Loucy (cell line): Measurements from ENCODE around the gene CPXM2.

Experiments used
- H2AFZ ChIP-seq: fragments of 200-600 bp; sonication (generic); 2 replicates; pipeline ENCODE4 v1.6.0; 2016; ENCODE audit warnings: antibody characterized with exemption, mild to moderate bottlenecking, low read length, moderate library complexity
- H3F3A ChIP-seq: fragments of 200-600 bp; 2 replicates; pipeline ENCODE4 v1.6.0; 2016; ENCODE audit warnings: antibody characterized with exemption, low read depth, mild to moderate bottlenecking
- H3K27me3 ChIP-seq: fragments of 200-600 bp; sonication (generic); 2 replicates; pipeline ENCODE4 v1.6.1; 2014; ENCODE audit warnings: low read length, mild to moderate bottlenecking; ENCODE audit not compliant: insufficient read depth, poor library complexity, severe bottlenecking
- H3K36me3 ChIP-seq: fragments of 200-600 bp; sonication (generic); 2 replicates; pipeline ENCODE4 v1.6.1; 2016; ENCODE audit warnings: low read length; ENCODE audit not compliant: insufficient read depth
- H3K4me1 ChIP-seq: fragments of 200-600 bp; sonication (generic); 2 replicates; pipeline ENCODE4 v1.5.1; 2014; ENCODE audit warnings: low read length, mild to moderate bottlenecking; ENCODE audit not compliant: insufficient read depth, poor library complexity, severe bottlenecking
- H3K4me2 ChIP-seq: fragments of 200-600 bp; sonication (generic); 2 replicates; pipeline ENCODE4 v1.6.0; 2014; ENCODE audit warnings: antibody characterized with exemption, low read length, low read depth, mild to moderate bottlenecking; ENCODE audit not compliant: poor library complexity, severe bottlenecking
- H3K4me3 ChIP-seq: fragments of 200-600 bp; sonication (generic); 2 replicates; pipeline ENCODE4 v1.5.1; 2014; ENCODE audit warnings: low read length, mild to moderate bottlenecking, mixed read lengths; ENCODE audit not compliant: poor library complexity, severe bottlenecking
- H3K79me2 ChIP-seq: fragments of 200-600 bp; sonication (generic); 2 replicates; pipeline ENCODE4 v1.6.1; 2014; ENCODE audit warnings: low read length; ENCODE audit not compliant: insufficient read depth
- H3K9ac ChIP-seq: fragments of 200-600 bp; sonication (generic); 2 replicates; pipeline ENCODE4 v1.6.0; 2014; ENCODE audit warnings: mild to moderate bottlenecking, low read depth, low read length, moderate library complexity; ENCODE audit not compliant: poor library complexity, severe bottlenecking
- H3K9me2 ChIP-seq: fragments of 200-600 bp; sonication (generic); replicated peaks from 2 replicates; pipeline ENCODE4 v1.6.1; 2016; ENCODE audit warnings: low read depth, low read length, mixed read lengths
- H3K9me3 ChIP-seq: fragments of 200-600 bp; sonication (generic); 2 replicates; pipeline ENCODE4 v1.6.1; 2014; ENCODE audit warnings: mild to moderate bottlenecking, antibody characterized with exemption, low read length, low read depth; ENCODE audit not compliant: insufficient read depth
- H4K20me1 ChIP-seq: fragments of 200-600 bp; sonication (generic); 2 replicates; pipeline ENCODE4 v1.6.0; 2014; ENCODE audit warnings: antibody characterized with exemption, low read length, mild to moderate bottlenecking; ENCODE audit not compliant: insufficient read depth, poor library complexity, severe bottlenecking
- EZH2phosphoT487 ChIP-seq: fragments of 200-600 bp; IDR thresholded peaks from 2 replicates; pipeline ENCODE4 v1.6.1; 2018; ENCODE audit warnings: antibody characterized with exemption, mild to moderate bottlenecking, moderate library complexity, borderline replicate concordance
- TF ChIP-seq, protein P1 (sequence below): fragments of 200-600 bp; sonication (generic); conservative IDR thresholded peaks from 2 replicates; pipeline ENCODE4 v1.5.1; 2014; ENCODE audit warnings: mild to moderate bottlenecking, antibody characterized with exemption, low read length

CPXM2 gene

DNA sequence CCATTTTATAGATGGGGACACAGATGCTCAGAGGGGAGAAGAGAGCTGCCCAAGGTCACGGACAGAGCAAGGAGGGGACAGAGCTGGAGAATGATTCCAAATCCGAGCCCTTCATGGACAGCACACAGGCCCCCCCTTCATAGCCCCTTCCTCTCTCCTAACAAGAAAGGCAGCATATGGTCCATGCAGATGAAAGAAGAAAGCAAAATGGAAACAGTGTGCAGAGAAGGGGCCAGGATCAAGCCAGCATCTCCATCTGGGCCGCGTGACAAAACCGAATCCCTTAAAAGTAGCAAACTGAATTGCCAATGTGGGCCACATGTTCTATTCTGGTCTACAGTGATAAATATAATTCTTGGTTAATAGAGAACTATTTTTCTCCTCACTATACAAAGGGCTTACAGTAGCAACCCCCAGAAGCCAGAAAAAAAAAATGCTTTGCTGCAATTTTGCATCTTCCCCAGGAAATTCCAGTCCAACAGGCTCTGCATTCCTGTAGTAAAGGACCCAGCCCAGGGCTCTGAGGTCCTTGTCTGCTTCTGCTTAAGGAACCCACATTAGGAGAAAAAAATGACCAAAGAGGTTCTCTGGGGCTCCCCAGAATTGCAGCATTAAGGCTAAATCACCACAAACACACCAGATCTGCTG is 7.8 kb downstream of the CPXM2 start:
- Histone ChIP-seq H3K36me3 (no peaks in the 10 kb centered on the region), H3K27me3 (no peaks in the 10 kb centered on the region), H3K4me1 (no peaks in the 10 kb centered on the region), H3F3A (no peaks in the 10 kb centered on the region), H3K4me2 (no peak overlapping the region), H3K9ac (no peak overlapping the region), H3K9me2 (no peaks in the 10 kb centered on the region), H4K20me1 (no peaks in the 10 kb centered on the region), H3K4me3 (no peak overlapping the region), H3K79me2 (no peaks in the 10 kb centered on the region), H2AFZ (no peak overlapping the region), H3K9me3 (0 out of 2 replicates have a peak, but pooled peaks cover 3% of the 10 kb centered on the region)
- TF ChIP-seq, protein P1, sequence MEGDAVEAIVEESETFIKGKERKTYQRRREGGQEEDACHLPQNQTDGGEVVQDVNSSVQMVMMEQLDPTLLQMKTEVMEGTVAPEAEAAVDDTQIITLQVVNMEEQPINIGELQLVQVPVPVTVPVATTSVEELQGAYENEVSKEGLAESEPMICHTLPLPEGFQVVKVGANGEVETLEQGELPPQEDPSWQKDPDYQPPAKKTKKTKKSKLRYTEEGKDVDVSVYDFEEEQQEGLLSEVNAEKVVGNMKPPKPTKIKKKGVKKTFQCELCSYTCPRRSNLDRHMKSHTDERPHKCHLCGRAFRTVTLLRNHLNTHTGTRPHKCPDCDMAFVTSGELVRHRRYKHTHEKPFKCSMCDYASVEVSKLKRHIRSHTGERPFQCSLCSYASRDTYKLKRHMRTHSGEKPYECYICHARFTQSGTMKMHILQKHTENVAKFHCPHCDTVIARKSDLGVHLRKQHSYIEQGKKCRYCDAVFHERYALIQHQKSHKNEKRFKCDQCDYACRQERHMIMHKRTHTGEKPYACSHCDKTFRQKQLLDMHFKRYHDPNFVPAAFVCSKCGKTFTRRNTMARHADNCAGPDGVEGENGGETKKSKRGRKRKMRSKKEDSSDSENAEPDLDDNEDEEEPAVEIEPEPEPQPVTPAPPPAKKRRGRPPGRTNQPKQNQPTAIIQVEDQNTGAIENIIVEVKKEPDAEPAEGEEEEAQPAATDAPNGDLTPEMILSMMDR, result no peak

DNA sequence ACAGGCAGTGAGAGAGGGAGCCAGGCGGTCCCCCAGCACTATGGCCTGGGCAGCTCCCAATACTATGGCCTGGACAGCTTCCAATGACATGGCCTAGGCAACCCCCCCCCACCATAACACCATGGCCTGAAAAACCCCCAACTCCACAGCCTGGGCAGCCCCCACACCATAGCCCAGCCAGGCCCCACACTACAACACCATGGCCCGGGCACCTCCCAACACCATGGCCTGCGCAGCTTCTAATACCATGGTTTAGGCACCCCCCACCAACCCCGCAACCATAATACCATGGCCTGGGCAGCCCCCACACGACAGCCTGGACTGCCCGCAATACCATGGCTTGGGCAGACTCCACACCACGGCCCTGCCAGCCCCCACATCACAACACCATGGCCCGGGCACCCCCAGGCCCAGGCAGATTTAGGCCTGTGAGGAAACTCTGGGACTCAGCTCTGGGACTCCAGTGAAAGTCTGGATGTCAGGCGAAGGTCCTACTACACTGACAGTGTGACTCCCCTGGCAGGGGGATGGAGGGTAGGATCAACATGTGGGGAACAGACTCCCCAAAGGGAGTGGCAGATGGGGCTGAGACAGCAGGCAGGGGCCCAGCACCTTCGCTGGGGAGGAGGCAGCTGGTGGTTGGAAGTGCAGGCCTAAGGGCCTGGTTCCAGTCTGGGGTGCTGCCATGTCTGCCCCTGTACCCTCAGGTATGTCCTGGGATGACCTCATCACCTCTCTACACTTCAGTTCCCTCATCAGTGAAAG is 8.7 kb downstream of the CPXM2 start:
- Histone ChIP-seq H3K9me2 (no peaks in the 10 kb centered on the region), H4K20me1 (no peaks in the 10 kb centered on the region), H2AFZ (no peak overlapping the region), H3K79me2 (no peaks in the 10 kb centered on the region), H3K9ac (no peak overlapping the region), H3K9me3 (0 out of 2 replicates have a peak, but pooled peaks cover 3% of the 10 kb centered on the region), H3K4me3 (no peak overlapping the region), H3K36me3 (no peaks in the 10 kb centered on the region), H3K27me3 (no peaks in the 10 kb centered on the region), H3F3A (no peaks in the 10 kb centered on the region), H3K4me2 (no peak overlapping the region), H3K4me1 (no peaks in the 10 kb centered on the region)
- TF ChIP-seq, protein P1, result no peak
- TF ChIP-seq EZH2phosphoT487, result no peak

DNA sequence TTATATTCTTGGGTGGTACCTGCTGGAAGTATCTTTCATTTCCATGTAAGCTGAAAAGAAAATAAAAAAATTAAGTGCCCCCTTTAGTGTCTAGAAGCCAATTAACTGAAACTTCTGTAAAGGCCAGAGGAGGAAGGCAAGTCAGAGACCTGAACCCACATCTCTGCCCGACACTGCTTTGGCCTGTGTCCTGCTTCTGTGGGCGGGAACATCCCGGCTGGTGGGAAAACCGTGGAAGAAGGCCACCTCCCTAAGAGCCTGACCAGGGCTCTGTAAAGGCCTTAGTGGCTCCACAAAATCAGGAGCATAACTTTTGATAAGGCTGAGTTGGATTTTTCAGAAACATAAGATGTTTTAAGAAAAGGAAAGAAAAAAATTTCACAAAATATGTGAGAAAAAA is 9.4 kb downstream of the CPXM2 start:
- no peak for TF ChIP-seq EZH2phosphoT487
- TF ChIP-seq, protein P1, result no peak

More for the DNA sequence above, 9.4 kb downstream of the CPXM2 start:
- Histone ChIP-seq H3K36me3 (no peaks in the 10 kb centered on the region), H3K4me1 (no peaks in the 10 kb centered on the region), H3K4me3 (no peak overlapping the region), H3K27me3 (no peaks in the 10 kb centered on the region), H3K79me2 (no peaks in the 10 kb centered on the region), H3K9me3 (0 out of 2 replicates have a peak, but pooled peaks cover 3% of the 10 kb centered on the region), H4K20me1 (no peaks in the 10 kb centered on the region), H2AFZ (no peak overlapping the region), H3K9me2 (no peaks in the 10 kb centered on the region), H3K9ac (no peak overlapping the region), H3K4me2 (no peak overlapping the region), H3F3A (no peaks in the 10 kb centered on the region)
